Ureter (tissue), 1 donor: ENCODE data around the gene CPSF4L. TPM values are rescaled to one million over a fixed set of nuclear protein-coding genes. Genes with fewer than 3 reads are reported as not detected.
A peak's percentile ranks its signal among the peaks of the same experiment; 100 is the strongest.
"Not testable (repeated sequence)": the region's sequence is repeated elsewhere in the genome, so short reads cannot be mapped to it uniquely, and the experiment has no call there.

Experiments used
- DNase-seq: peaks from one replicate; pipeline ENCODE4 v3.0.0-alpha.2; 2020; ENCODE audit warnings: low spot score
- total RNA-seq: library from RNA; stranded (reverse); gene quantifications from one replicate; pipeline ENCODE4 v1.2.4, GENCODE V29; 2023
- donor health status: DM: yes; HTN: yes; CAD: no.

The CPSF4L gene
- total RNA-seq, 1 donor from 2014 or later, result not detected

GRCh38 chr17:73268582-73269328, 7.1 kb upstream of the CPSF4L start:
- no peak for DNase-seq

DNA sequence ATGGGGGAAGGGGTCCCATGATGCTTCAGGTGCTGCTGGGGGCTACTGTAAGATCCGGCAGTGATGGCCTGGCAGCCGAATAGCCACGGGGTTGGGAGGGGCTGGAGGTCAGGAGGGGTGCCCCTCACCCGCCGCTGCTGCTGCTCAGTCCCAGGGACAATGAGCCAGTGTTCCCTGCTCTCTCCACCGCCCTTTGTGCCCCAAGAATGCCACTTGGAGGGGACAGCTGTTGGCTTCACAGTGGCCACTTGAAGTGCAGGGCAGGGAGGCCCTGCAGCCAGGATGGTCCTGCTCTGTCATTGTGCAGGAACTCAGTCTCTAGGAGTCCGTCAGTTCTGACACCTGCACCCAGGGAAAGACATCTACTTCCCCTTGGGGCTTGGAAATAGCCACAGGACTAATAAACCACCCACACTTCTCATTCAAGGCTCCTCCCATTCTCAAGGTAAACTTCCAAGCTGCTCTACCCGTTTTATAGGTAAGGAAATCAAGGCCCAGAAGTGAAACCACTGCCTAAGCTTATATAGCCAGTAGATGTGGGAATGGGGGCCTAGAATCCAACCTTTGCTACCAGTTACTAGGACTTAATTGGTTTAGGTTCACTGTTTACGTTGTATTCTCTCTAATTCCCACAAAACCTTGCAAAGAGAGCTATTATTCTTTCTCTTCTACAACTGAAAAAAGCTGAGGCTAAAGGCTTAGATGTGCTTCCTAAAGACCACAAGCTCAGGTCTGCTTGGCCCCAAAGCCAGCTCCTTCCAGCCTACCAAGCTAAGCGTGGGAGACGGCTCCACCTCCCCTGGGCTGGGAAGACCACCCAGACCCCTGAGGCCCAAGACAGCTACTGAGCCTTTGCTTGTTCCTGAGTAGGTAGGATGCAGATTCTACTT, 6.2 kb upstream of the CPSF4L start:
- no peak for DNase-seq

- no peak for DNase-seq
These were observed 5.1 kb upstream of the CPSF4L start for GRCh38 chr17:73266796-73267195.

GRCh38 chr17:73265646-73266640, 4.3 kb upstream of the CPSF4L start:
- no peak for DNase-seq

DNA sequence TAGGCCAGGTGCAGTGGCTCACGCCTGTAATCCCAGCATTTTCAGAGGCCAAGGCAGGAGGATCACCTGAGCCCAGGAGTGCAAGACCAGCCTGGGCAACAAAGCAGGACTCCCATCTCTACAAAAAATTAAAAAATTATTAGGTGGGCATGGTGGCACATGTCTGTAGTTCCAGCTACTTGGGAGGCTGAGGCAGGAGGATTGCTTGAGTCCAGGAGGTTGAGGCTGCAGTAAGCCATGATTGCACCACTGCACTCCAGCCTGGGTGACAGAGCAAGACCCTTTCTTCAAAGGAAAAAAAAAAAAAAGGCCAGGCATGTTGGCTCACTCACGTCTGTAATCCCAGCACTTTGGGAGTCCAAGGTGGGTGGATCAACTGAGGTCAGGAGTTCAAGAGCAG, 2.8 kb upstream of the CPSF4L start:
- not testable (repeated sequence) for DNase-seq

DNA sequence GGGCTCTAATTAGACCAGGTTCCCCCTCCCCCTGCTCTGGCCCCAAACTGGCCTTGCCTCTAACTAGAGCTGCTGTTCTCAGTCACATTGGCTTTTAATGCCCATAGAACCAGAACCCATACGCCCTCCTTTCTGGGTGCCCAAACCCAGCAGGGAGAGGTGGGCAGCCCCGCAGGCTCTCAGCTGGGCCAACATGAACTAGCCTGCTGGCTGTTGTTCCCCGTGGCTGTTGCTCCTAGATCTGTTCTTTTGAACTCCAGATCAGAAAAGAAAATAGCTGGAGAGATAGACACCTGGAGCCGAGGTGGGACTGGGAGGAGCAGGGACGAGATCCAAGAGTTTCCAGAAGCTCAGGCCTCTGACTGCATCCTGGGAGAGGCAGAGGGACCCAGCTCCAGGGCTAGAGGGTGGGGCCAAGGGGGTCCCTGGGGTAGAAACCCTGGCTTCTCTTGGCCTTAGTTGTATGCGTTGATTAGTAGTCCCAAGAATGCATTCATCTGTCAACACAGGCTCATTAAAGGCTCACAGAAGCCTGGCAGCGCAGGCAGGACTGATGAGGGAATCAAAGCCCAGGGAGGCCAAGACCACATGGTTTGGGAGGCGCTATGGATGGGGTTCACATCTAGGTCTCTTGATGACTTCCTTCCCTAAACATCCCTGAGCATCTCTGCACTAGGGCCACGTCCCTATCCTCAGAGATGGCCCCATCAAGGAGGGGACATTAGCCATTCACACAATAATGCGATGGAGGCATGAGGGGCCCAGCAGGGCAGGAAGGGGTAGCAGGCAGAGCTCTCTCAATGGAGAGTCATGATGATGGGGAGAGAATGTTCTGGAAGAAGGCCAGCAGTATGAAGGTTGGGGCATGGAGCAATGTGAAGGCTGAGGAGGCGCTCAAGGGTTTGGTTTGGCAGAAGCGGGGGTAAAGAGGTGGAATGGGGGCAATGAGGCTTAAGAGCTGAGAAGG, 1.3 kb upstream of the CPSF4L start:
- no peak for DNase-seq

DNA sequence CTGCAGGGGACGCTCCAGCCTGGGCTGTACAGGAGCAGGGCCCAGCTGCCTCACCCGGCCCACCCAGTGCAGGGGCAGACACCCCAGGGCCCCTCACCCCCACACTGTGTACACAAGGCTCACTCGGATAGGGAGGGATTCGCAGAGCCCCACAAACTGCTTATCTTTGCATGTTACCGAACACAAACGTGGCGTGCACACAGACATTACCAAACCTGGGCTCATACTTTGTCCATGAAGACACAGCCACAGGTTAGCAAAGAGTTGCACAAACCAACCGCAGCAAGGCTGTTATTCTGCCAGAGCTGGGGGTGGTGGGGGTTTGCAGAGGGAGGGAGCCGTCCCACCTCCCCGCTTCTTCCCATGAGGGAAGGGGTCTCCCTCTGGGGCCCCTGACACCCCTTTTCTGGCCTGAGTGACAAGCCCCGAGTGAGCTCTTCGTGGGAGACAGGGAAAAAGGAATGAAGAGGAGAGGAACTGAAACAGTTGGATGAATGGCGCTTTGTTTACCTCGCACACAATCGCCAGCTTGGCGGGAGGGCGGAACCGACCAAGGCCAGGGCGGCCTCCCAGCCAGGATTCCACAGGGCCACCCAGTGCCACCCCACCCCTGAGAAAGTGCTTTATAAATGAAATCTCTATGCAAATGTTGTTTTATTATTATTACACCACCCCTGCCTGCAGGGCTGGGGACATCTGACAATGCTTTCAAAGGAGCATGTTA, 434 bp upstream of the CPSF4L start:
- no peak for DNase-seq

DNA sequence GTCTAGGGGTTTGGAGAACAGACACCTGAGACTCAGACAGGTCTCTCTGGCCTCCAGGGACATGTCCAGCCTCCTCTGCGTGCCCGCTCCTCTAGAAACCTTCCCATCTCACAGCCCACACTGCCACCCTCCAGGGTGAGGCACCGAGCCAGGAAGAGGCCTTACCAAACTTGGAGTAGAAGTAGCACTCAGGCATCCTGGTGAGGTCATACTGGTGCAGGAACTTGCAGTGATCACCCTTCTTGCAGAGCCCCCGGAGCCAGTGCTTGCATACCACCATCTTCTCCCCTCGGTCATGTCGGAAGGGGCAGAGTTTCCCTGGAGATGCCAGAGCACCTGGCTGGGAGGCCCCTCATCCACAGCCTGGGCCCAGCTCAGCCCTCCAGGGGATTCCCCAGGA, 4.2 kb downstream of the CPSF4L start:
- no peak for DNase-seq

- DNase-seq, result no peak
These were observed 5.5 kb downstream of the CPSF4L start for GRCh38 chr17:73256220-73256619.

GRCh38 chr17:73255671-73256181, 6.0 kb downstream of the CPSF4L start:
- peak; percentile 56 for DNase-seq

GRCh38 chr17:73251871-73252270, 9.8 kb downstream of the CPSF4L start:
- no peak for DNase-seq

DNA sequence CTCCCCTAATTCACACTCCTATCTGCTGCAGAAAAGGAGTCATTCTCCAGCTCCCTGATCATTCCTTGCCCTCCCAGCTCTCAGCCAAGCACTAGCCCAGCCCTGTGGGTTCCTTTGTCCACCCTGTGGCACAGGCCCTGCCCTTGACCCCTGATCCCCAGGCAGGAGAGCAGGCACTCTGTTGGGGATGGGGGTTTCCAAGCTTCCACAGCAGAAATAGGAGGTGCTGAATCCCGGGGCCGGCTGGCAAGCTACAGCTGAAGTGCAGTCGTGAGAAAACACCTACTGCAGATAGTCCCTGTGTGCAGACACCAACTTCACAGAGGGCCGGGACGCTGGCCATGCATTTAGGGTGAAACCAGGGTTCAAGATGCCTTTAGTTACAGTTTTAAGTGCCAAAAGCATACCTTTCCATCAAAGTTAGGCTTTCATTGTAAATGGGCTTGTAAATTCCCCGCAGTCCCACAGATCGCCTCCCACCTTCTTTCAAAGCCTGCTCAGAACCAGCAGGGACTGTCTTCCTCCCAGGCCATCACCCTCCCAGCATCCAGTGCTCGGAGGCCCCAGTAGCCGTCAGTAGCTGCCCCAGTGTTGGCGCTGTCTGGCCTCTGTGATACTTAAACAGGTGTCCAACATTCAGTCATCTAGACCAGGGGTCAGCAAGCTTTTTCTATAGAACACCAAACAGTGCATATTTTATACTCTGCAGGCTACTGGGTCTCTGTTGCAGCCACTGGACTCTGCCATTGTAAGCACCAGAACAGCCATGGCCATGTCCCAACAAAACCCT, 10.6 kb downstream of the CPSF4L start:
- DNase-seq, result no peak

DNA sequence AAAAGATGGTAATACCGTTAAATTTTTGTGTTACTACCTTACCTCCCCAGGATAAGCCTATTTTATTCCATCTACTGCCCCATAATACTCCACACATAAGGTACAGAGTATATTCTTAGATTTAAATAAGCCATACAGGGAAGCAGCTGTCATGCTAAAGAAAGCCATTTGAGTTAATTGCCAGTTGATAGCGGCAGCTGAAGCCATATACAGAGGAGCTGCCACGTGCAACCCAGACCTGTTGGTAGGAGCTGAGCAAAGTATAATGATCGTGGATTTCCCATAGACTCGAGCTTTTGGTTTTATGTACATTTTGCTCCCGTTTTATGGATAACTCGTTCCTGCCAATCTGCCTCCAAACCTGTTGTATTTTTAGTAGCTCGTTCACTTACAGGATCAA, 12.0 kb downstream of the CPSF4L start:
- DNase-seq, result no peak

- no peak for DNase-seq
These were observed 13.1 kb downstream of the CPSF4L start for GRCh38 chr17:73248532-73248931.

GRCh38 chr17:73247726-73248125, 14.0 kb downstream of the CPSF4L start:
- DNase-seq, result no peak

GRCh38 chr17:73240561-73240960, 21.1 kb downstream of the CPSF4L start:
- no peak for DNase-seq

DNA sequence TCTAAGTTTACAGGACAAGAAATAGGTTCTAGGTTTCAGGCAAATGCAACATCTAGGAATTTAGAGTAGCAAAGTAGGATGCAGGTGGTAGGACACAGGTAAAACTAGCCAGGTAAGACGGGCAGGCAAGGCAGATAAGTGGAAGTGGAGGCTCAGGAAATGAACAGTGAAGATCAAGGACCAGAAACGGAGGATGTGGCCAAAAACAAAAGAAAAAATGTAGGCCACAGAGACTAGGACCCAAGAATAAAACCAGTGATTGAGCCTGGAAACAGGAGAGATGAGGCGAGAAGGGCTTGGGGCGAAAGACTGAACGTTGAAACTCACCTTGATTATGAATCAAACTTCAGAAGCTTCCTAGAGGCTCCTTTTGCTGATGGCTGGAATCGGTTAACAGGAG, 24.0 kb downstream of the CPSF4L start:
- DNase-seq, result no peak

DNA sequence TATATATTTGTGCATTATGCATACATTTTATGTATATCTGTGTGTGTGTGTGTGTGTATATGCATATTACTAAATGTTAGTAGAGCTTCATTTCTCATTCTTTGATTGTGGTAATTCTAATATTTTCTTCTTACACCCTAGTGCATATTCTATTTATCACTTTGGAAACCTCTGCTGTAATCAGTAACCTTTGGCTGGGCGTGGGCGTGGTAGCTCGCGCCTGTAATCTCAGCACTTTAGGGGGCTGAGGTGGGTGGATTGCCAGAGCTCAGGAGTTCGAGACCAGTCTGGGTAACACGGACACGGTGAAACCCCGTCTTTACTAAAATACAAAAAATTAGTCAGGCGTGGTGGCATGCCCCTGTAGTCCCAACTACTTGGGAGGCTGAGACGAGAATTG, 26.9 kb downstream of the CPSF4L start:
- no peak for DNase-seq
